Chondrocyte (in vitro differentiated cells): ENCODE results near the gene COMMD4. TPM values are rescaled to one million over a fixed set of nuclear protein-coding genes. Genes with fewer than 3 reads are reported as not detected.

ENCODE experiments used
- DNase-seq: peaks from one replicate; pipeline ENCODE4 v3.0.0; 2021; ENCODE audit warnings: mixed read lengths, low spot score
- H3K27ac Mint-ChIP-seq: one replicate; pipeline ENCODE4 v1.8.0; 2021; ENCODE audit warnings: mild to moderate bottlenecking, moderate library complexity, mixed read lengths; ENCODE audit not compliant: unreplicated experiment
- H3K27me3 Mint-ChIP-seq: 2 replicates; pipeline ENCODE4 v1.8.0; 2021; ENCODE audit warnings: low read depth, mixed read lengths
- H3K36me3 Mint-ChIP-seq: 2 replicates; pipeline ENCODE4 v1.8.0; 2021; ENCODE audit warnings: low read depth, mixed read lengths
- H3K4me1 Mint-ChIP-seq: 2 replicates; pipeline ENCODE4 v1.8.0; 2021; ENCODE audit warnings: low read depth, mild to moderate bottlenecking, mixed read lengths
- H3K4me3 Mint-ChIP-seq: one replicate; pipeline ENCODE4 v1.8.0; 2021; ENCODE audit warnings: mild to moderate bottlenecking, moderate library complexity, mixed read lengths; ENCODE audit not compliant: unreplicated experiment
- H3K9me3 Mint-ChIP-seq: 2 replicates; pipeline ENCODE4 v1.8.0; 2021; ENCODE audit warnings: low read depth, mixed read lengths
- CTCF ChIP-seq: fragments of 200-600 bp; sonication (generic); IDR thresholded peaks from 2 replicates; pipeline ENCODE4 v1.5.0; 2021; ENCODE audit warnings: antibody characterized with exemption, mild to moderate bottlenecking, moderate library complexity
- total RNA-seq: library from RNA; stranded (reverse); gene quantifications from 3 replicates; pipeline ENCODE4 v1.2.1, GENCODE V29; 2021

Gene COMMD4
- total RNA-seq, 1 donor from 2014 or later: 69.8 TPM

GRCh38 chr15:75356006-75356405, 20.1 kb downstream of the COMMD4 start:
- no peak for TF ChIP-seq CTCF
- H3K27ac Mint-ChIP-seq: no peak overlapping the region
- DNase-seq: no peak
- no peak overlapping the region for H3K4me3 Mint-ChIP-seq
- no peaks in the 10 kb centered on the region for H3K27me3 Mint-ChIP-seq
- no peaks in the 10 kb centered on the region for H3K4me1 Mint-ChIP-seq
- no peaks in the 10 kb centered on the region for H3K9me3 Mint-ChIP-seq
- H3K36me3 Mint-ChIP-seq: peaks cover 6% of the 10 kb centered on the region

- DNase-seq: no peak
- TF ChIP-seq CTCF: no peak
- Mint-ChIP-seq H3K27ac (no peak overlapping the region), H3K36me3 (peaks cover 6% of the 10 kb centered on the region), H3K4me1 (no peaks in the 10 kb centered on the region), H3K27me3 (no peaks in the 10 kb centered on the region), H3K9me3 (no peaks in the 10 kb centered on the region), H3K4me3 (no peak overlapping the region)
Observed at GRCh38 chr15:75356517-75356916, 20.7 kb downstream of the COMMD4 start.

- no peaks in the 10 kb centered on the region for H3K9me3 Mint-ChIP-seq
- H3K4me1 Mint-ChIP-seq: no peaks in the 10 kb centered on the region
Observed at GRCh38 chr15:75357976-75358673, 22.3 kb downstream of the COMMD4 start.

GRCh38 chr15:75358771-75359536, 23.1 kb downstream of the COMMD4 start:
- no peaks in the 10 kb centered on the region for H3K4me1 Mint-ChIP-seq
- H3K27me3 Mint-ChIP-seq: no peaks in the 10 kb centered on the region
- peaks cover 6% of the 10 kb centered on the region for H3K36me3 Mint-ChIP-seq
- H3K9me3 Mint-ChIP-seq: no peaks in the 10 kb centered on the region
- no peak for TF ChIP-seq CTCF
- no peak for DNase-seq
- no peak overlapping the region for H3K4me3 Mint-ChIP-seq
- H3K27ac Mint-ChIP-seq: no peak overlapping the region

More at GRCh38 chr15:75357976-75358673, 22.3 kb downstream of the COMMD4 start:
- Mint-ChIP-seq H3K4me3 (no peak overlapping the region), H3K36me3 (peaks cover 6% of the 10 kb centered on the region), H3K27me3 (no peaks in the 10 kb centered on the region), H3K27ac (no peak overlapping the region)
- TF ChIP-seq CTCF: no peak
- DNase-seq: no peak

GRCh38 chr15:75359537-75360250, 23.8 kb downstream of the COMMD4 start:
- H3K4me1 Mint-ChIP-seq: no peaks in the 10 kb centered on the region
- no peaks in the 10 kb centered on the region for H3K9me3 Mint-ChIP-seq

More at GRCh38 chr15:75359537-75360250, 23.8 kb downstream of the COMMD4 start:
- peaks cover 6% of the 10 kb centered on the region for H3K36me3 Mint-ChIP-seq
- H3K27ac Mint-ChIP-seq: no peak overlapping the region
- no peak overlapping the region for H3K4me3 Mint-ChIP-seq
- TF ChIP-seq CTCF: no peak
- H3K27me3 Mint-ChIP-seq: no peaks in the 10 kb centered on the region
- no peak for DNase-seq
